HUES6 (cell line): ENCODE measurements around the gene B4GALT1.
A peak's percentile ranks its signal among the peaks of the same experiment; 100 is the strongest.

Source experiments
- H3K27ac ChIP-seq: 2 replicates; pipeline ENCODE4 v1.7.0; 2013; ENCODE audit warnings: low read depth, mild to moderate bottlenecking, low read length, inconsistent platforms
- H3K27me3 ChIP-seq: 2 replicates; pipeline ENCODE4 v1.6.1; 2013; ENCODE audit warnings: low read length; ENCODE audit not compliant: control insufficient read depth, insufficient read depth
- H3K36me3 ChIP-seq: 2 replicates; pipeline ENCODE4 v1.6.1; 2013; ENCODE audit warnings: low read length; ENCODE audit not compliant: control insufficient read depth, insufficient read depth
- H3K4me1 ChIP-seq: 2 replicates; pipeline ENCODE4 v1.6.1; 2013; ENCODE audit warnings: low read length; ENCODE audit not compliant: control insufficient read depth, insufficient read depth
- H3K4me3 ChIP-seq: 2 replicates; pipeline ENCODE4 v1.5.1; 2013; ENCODE audit warnings: low read depth, low read length
- H3K9ac ChIP-seq: one replicate; pipeline ENCODE4 v1.6.1; 2013; ENCODE audit warnings: mild to moderate bottlenecking, low read length
- H3K9me3 ChIP-seq: 2 replicates; pipeline ENCODE4 v1.6.1; 2013; ENCODE audit warnings: low read depth, low read length; ENCODE audit not compliant: control insufficient read depth, insufficient read depth

Gene B4GALT1

DNA sequence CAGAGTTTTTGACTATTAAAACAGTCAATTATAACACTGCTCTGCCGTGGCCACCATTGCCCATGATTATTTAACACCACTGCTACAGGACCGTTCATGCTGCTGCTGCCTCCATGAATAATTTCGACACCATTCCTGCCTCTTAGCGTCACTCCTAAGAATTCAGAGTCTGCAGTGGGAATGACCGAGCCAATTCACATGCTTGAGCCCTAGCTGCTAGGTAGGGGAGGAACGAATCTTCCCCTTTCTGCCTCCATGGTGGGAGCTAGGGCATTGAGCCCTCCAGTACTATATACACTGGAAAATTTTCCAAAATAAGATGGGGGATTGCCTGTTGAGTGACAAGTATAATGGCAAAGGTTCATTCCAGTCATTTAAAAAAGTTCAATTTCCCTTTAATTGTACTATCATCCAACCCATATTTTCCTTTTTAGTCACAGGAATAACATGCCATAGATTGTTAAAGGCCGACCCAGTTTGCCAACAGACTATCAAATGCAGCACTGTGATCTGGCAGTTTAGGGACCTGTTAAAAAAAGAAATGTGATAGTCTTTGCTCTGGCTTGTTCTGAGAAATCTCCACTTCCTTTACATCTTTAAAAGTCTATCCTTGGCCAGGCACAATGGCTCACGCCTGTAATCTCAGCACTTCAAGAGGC, 13.5 kb upstream of the B4GALT1 start:
- no peaks in the 10 kb centered on the region for H3K4me1 ChIP-seq
- no peaks in the 10 kb centered on the region for H3K9me3 ChIP-seq
- no peak overlapping the region for H3K27ac ChIP-seq
- no peaks in the 10 kb centered on the region for H3K36me3 ChIP-seq
- H3K4me3 ChIP-seq = no peak overlapping the region
- no peaks in the 10 kb centered on the region for H3K27me3 ChIP-seq
- H3K9ac ChIP-seq = no peak overlapping the region

DNA sequence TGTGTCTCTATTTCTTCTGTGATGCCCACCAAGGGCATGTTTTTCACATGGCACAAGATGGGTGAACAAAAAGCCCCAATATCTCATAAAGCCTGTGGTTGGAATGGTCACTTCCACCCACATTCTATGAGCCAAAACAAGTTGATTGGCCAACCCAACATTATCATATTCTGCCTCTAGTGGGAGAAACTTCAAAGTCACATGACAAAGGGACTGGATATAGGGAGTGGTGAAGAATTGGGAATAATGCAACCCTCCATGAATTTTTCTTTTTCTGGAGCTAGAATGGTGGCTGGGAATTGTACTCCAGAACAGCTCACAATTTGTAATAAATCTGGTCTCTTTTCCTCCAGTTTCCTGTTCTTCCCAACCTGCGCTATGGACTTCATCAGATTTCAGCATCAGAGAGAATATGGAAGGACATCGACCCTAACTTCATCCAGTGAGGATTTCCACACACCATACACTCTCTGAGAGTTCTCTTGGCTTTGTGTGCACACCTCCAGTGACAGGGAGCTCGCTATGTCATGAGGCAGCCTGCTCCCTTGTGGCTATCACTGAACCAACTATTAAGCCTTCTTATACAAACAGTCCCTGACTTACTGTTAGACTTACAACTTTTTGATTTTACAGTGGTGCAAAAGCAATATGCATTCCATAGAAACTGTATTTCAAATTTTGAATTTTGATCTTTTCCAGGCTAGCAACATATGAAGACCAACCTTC, 12.0 kb upstream of the B4GALT1 start:
- Histone ChIP-seq H3K27me3 (no peaks in the 10 kb centered on the region), H3K4me3 (no peak overlapping the region), H3K4me1 (no peaks in the 10 kb centered on the region), H3K36me3 (no peaks in the 10 kb centered on the region), H3K9me3 (no peaks in the 10 kb centered on the region), H3K27ac (no peak overlapping the region), H3K9ac (no peak overlapping the region)

DNA sequence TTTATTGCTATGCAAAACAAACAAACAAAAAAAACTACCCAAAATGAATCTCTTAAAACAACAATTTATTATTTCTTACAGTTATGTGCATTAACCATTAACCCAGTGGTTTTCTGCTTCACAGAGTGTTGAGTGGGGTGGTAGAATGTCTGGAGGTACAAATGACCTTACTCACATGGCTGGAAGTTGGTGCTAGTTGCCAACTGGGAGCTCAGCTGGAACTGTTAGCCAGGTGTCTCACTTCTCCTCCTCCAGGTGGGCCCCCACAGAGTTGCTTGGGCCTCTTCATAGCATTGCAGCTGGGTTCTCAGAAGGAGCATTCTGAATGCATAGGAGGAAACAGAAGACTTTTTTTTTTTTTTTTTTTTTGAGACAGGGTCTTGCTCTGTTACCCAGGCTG, 10.5 kb upstream of the B4GALT1 start:
- no peak overlapping the region for H3K27ac ChIP-seq
- no peaks in the 10 kb centered on the region for H3K9me3 ChIP-seq
- H3K4me1 ChIP-seq = no peaks in the 10 kb centered on the region
- no peak overlapping the region for H3K4me3 ChIP-seq
- H3K9ac ChIP-seq = no peak overlapping the region
- no peaks in the 10 kb centered on the region for H3K36me3 ChIP-seq
- H3K27me3 ChIP-seq = no peaks in the 10 kb centered on the region

DNA sequence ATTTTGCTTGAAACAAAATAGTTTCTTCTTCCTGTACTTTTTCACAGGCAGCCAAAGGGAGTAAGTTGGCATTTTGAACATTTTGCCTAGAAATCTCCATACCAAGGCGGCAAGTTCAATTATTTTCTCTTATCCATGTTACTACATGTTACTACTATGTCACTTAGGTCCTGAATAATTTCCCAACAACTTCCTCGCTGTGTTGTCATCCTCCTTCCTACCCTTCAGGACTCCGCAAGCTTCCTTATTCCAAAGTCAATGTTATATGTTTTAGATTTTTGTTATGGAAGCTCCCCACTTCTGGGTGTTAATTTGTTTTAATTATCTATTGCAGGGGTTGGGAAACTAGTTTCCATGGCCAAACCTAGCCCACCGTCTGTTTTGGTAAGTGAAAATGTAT, 9.9 kb upstream of the B4GALT1 start:
- Histone ChIP-seq H3K36me3 (no peaks in the 10 kb centered on the region), H3K4me1 (peaks cover 4% of the 10 kb centered on the region; the same call in 1 of the 2 replicates), H3K4me3 (no peak overlapping the region), H3K9me3 (no peaks in the 10 kb centered on the region), H3K27me3 (no peaks in the 10 kb centered on the region), H3K9ac (no peak overlapping the region), H3K27ac (no peak overlapping the region)

DNA sequence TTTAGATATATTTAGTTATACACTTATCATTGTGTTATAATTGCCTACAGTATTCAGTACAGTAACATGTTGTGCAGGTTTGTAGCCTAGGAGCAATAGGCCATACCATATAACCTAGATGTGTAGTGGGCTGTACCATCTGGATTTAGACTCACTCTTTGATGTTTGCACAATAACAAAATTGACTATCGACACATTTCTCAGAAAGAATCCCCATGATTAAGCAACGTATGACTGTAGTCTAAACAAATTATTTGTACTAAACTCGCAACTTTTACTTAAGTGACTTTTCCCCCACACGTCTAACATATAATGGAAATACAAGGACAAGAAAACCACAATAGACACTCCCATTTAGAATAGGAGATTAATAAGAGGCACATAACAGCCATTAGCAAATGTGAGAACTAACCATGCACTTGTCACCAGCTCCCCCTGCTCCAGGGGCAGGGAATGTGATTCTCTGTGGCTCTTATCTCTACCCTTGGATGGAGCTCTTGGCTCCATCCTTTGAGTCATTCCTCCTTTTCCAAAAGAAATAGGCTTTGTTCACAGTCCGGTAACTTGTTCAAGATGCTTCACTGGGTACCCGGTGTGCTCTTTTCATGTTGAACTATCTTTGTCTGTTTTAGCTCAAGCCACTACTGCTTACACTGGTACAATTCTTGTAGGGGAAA, 8.7 kb upstream of the B4GALT1 start:
- Histone ChIP-seq H3K4me3 (no peak overlapping the region), H3K4me1 (peaks cover 7% of the 10 kb centered on the region; the same call in 1 of the 2 replicates), H3K9me3 (no peaks in the 10 kb centered on the region), H3K36me3 (no peaks in the 10 kb centered on the region), H3K27me3 (no peaks in the 10 kb centered on the region), H3K27ac (no peak overlapping the region), H3K9ac (no peak overlapping the region)

DNA sequence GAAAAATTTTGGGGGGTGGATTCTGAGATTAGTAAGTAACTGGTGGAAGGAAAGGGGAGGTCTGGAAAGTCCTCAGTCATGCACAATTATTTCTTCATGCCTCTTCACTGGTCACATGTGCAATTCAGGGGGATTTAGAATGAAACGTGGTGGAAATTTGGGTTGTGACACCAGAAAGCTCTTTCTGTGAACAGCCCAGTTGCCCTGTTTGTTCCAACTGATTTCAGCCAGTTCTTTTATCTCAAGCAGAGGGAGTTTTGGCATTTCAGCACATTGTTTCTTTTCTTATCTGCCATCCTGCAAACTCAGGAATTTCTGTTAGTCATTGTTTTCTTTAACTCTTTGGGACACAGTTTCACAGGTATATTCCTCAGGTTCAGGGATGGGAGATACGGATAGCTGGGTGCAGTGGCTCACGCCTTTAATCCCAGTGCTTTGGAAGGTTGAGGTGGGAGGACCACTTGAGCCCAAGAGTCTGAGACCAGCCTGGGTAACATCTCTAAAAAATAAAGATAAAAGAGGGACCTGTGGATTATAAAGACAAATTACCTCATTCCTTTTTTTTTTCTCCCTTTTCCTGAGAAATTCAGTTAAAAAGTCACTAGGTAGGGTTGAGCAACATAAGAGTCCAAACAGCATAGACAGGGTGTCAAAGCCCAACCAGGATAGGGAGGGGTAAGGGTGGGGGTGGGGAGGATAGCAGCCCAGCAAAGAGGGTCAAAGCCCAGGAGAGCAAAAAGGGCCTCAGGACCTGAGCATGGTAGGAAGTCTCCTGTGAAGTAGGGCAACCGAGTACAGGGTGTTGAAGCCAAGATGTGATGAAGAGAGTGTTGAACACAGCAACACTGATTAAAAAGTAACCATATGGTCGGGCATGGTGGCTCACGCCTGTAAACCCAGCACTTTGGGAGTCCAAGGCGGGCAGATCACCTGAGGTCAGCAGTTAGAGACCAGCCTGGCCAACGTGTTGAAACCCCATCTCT, 5.4 kb upstream of the B4GALT1 start:
- peaks cover 10% of the 10 kb centered on the region for H3K27me3 ChIP-seq
- H3K36me3 ChIP-seq = no peaks in the 10 kb centered on the region
- no peak overlapping the region for H3K9ac ChIP-seq
- no peak overlapping the region for H3K4me3 ChIP-seq
- no peak overlapping the region for H3K27ac ChIP-seq
- H3K4me1 ChIP-seq = peaks cover 15% of the 10 kb centered on the region
- H3K9me3 ChIP-seq = no peaks in the 10 kb centered on the region

DNA sequence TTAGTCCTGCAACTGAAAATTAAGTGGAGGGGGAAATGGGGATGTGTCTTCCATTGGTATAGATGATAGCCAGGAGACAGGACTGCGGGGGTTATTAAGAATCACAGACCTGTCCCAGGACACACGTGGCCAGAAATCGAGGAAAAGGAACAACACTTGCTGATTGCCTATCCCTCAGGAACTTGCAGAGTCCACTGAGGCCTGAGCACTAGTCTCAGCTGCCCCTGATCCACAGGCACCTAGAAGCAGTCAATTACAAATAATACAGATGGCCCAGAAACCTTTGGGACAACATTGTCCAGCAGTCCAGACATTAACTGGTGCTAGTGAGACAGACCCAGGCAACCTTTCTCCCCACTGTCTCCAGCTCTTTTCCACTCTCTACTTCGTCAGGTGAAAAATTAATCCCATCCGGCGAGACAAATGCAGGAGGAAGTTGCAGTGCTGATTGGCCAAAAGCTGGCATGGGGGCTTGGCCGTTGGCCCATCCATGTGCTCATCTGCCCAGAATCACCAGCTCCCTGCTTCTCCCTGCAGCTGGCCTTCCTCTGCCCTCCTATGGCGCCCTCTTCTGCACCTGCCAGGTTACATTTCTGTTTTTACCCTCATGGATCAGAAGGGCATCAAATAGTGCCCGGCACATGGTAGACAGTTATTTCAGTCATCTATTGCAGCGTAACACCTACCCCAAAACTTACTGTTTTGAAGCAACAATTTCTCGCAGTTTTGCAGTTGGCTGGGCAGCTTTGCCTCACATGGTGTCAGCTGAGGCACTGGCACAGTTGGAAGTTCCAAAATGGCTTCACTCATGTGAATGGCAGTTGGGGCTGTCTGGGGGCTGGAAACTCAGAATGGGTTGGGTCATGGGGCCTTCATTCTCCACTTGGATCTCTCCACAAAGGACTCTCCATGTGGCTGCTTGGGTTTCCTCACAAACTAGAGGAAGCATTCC, 3.6 kb upstream of the B4GALT1 start:
- Histone ChIP-seq H3K4me1 (peaks cover 21% of the 10 kb centered on the region), H3K27me3 (peaks cover 10% of the 10 kb centered on the region), H3K27ac (no peak overlapping the region), H3K4me3 (no peak overlapping the region), H3K36me3 (no peaks in the 10 kb centered on the region), H3K9me3 (no peaks in the 10 kb centered on the region), H3K9ac (no peak overlapping the region)

DNA sequence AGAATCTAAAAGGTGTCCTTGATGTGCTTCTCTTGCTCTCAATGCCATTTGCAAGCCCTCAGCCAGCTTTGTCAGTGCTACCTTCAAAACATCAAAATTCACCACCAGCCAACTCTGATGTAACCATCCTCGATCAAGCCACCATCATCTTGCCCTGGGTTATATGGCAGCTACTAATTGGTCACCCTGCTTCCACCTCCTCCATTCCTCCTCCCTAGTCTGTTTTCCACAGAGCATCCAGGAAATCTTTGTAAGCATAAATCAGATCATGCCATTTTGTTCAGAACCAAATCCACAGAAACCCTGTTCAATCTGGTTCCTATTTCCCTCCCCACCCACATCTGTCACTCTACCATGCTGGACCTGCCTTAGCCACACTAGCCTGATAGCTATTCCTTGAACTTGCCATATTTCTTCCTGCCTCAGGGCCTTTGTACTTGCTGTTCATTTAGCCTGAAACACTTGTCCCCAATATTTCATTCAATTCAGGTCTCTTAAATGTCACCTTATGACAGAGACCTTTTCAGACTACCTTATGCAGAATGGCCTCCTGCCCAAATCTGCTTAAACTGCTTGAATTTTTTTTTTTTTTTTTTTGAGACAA, 1.9 kb upstream of the B4GALT1 start:
- no peak overlapping the region for H3K27ac ChIP-seq
- H3K9me3 ChIP-seq = no peaks in the 10 kb centered on the region
- no peaks in the 10 kb centered on the region for H3K36me3 ChIP-seq
- H3K4me3 ChIP-seq = no peak overlapping the region
- H3K4me1 ChIP-seq = peaks cover 28% of the 10 kb centered on the region
- H3K27me3 ChIP-seq = peaks cover 10% of the 10 kb centered on the region
- H3K9ac ChIP-seq = no peak overlapping the region

DNA sequence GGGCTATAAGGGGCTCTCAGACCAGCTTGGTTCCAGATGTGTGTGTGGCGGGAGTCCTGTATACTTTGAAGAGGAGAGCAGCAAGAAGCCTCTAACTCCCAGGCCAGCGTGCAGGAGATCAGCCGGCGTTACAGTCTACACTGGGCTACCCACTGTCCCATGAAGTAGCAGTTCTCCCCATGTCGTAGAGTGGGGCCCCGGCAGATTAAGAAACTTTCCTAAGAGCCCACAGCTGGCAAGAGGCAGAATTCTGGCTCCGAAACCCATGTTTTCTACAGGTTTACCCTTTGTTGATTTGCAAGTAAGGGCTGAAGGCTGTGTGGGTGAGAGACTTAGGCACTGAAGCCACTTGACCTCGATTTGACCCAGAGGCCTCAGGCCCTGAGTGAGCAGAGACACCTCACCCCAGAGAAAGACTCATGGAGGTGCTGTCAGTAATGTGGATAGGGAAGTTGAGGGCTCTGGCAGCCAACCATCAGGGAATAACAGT, 881 bp upstream of the B4GALT1 start:
- Histone ChIP-seq H3K4me1 (peaks cover 28% of the 10 kb centered on the region), H3K27me3 (peaks cover 10% of the 10 kb centered on the region), H3K4me3 (peak overlapping the region; percentile 82), H3K36me3 (no peaks in the 10 kb centered on the region), H3K9me3 (no peaks in the 10 kb centered on the region), H3K9ac (peak overlapping the region; percentile 67), H3K27ac (no peak overlapping the region)
